ENCODE data around the gene IFNAR1. TPM values are rescaled to one million over a fixed set of nuclear protein-coding genes. Genes with fewer than 3 reads are reported as not detected.

The IFNAR1 gene
- total RNA-seq, 1 donor from 2014 or later = 18.9 TPM

DNA sequence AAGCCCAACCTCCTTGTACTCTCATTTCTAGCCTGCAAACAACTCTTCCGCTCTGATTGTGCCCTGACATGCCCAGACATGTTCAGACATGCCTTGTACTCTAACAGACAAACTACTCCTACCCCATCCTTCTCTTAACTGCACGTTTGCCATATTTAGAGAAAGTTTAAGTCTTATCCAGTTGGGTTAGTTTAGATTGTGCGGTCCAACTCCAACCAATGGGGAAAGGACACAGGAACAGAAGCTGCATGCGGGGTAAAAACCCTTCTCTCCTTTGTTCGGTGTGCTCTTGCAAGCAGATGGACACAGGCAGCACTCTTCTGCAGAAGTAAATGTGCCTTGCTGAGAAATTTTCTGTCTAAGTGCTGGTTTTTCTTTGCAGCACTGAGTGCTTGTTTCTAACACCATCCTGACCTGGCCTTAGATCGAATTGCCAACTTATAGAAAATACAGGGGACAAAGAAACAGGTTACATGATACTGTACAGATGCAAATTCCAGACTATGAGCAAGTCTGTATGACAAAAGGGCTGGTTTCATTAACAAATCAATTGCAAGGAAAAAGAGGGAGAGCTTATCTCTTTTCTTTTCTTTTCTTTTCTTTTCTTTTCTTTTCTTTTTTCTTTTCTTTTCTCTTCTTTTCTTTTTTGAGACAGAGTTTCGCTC lies 42.7 kb downstream of the IFNAR1 start:
- TF ChIP-seq, protein P1, sequence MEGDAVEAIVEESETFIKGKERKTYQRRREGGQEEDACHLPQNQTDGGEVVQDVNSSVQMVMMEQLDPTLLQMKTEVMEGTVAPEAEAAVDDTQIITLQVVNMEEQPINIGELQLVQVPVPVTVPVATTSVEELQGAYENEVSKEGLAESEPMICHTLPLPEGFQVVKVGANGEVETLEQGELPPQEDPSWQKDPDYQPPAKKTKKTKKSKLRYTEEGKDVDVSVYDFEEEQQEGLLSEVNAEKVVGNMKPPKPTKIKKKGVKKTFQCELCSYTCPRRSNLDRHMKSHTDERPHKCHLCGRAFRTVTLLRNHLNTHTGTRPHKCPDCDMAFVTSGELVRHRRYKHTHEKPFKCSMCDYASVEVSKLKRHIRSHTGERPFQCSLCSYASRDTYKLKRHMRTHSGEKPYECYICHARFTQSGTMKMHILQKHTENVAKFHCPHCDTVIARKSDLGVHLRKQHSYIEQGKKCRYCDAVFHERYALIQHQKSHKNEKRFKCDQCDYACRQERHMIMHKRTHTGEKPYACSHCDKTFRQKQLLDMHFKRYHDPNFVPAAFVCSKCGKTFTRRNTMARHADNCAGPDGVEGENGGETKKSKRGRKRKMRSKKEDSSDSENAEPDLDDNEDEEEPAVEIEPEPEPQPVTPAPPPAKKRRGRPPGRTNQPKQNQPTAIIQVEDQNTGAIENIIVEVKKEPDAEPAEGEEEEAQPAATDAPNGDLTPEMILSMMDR (conservative IDR thresholded peaks at IDR 0.05) = no peak
- Mint-ChIP-seq H3K36me3 (ENCODE audit: low read depth) (peaks cover 11% of the 10 kb centered on the region), H3K4me3 (no peak overlapping the region), H3K27ac (ENCODE audit: unreplicated experiment) (no peak overlapping the region), H3K4me1 (no peaks in the 10 kb centered on the region), H3K27me3 (ENCODE audit: low read depth) (peaks cover 24% of the 10 kb centered on the region), H3K9me3 (peaks cover 9% of the 10 kb centered on the region)
- DNase-seq (ENCODE audit: low read depth, low spot score) = no peak

GRCh38 chr21:33368124-33368523 lies 43.4 kb downstream of the IFNAR1 start:
- peak overlapping the region; percentile 35 for H3K27ac Mint-ChIP-seq (ENCODE audit: unreplicated experiment)
- TF ChIP-seq, protein P1 (conservative IDR thresholded peaks at IDR 0.05) = no peak
- H3K4me1 Mint-ChIP-seq = no peaks in the 10 kb centered on the region
- no peak for DNase-seq (ENCODE audit: low read depth, low spot score)
- H3K36me3 Mint-ChIP-seq (ENCODE audit: low read depth) = peaks cover 11% of the 10 kb centered on the region
- peaks cover 19% of the 10 kb centered on the region for H3K27me3 Mint-ChIP-seq (ENCODE audit: low read depth)
- peaks cover 9% of the 10 kb centered on the region for H3K9me3 Mint-ChIP-seq
- no peak overlapping the region for H3K4me3 Mint-ChIP-seq

DNA sequence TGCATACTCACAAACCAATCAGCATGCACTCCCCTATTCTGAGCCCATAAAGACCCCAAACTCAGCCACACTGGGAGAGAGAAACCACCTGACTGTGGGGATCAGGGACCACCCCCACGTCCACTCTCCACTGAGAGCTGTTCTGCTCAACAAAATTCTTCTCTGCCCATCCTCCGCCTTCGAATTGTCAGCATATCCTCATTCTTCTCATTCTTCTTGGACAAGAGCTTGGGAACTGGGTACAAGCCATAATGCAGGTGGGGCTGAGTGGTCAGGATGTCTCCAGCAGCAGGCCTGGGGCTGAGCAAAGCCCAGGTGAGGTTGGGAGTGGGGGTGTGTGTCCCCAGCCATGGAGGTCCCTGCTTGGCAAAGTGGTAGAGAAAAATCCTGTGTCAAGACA lies 43.8 kb downstream of the IFNAR1 start:
- no peak for DNase-seq (ENCODE audit: low read depth, low spot score)
- no peak overlapping the region for H3K4me3 Mint-ChIP-seq
- no peaks in the 10 kb centered on the region for H3K4me1 Mint-ChIP-seq
- peaks cover 11% of the 10 kb centered on the region for H3K36me3 Mint-ChIP-seq (ENCODE audit: low read depth)
- peaks cover 17% of the 10 kb centered on the region for H3K27me3 Mint-ChIP-seq (ENCODE audit: low read depth)
- peaks cover 9% of the 10 kb centered on the region for H3K9me3 Mint-ChIP-seq
- TF ChIP-seq, protein P1 (conservative IDR thresholded peaks at IDR 0.05) = no peak
- no peak overlapping the region for H3K27ac Mint-ChIP-seq (ENCODE audit: unreplicated experiment)

DNA sequence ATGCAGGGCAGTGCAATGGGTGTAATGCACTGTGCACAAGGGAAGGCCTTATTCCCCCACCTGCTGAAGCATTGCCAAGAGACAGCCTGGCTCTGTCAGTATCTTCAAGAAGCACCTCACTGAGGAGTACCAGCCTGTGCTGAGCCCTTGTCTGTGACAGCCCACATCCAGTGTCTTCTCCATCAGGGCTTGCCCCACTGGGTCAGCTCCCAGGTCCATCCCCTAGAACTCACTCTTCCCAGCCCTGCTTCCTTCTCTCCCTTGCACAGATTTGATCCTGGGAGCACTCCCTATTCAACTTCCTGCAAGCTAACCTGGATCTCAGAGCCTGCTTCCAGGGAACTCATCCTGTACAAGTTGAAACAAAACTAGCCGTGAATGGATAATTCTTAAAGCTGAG lies 44.8 kb downstream of the IFNAR1 start:
- no peak for DNase-seq (ENCODE audit: low read depth, low spot score)
- Mint-ChIP-seq H3K27ac (ENCODE audit: unreplicated experiment) (no peak overlapping the region), H3K36me3 (ENCODE audit: low read depth) (peaks cover 11% of the 10 kb centered on the region), H3K4me3 (no peak overlapping the region), H3K27me3 (ENCODE audit: low read depth) (peaks cover 9% of the 10 kb centered on the region), H3K4me1 (no peaks in the 10 kb centered on the region), H3K9me3 (peaks cover 9% of the 10 kb centered on the region)
- TF ChIP-seq, protein P1 (conservative IDR thresholded peaks at IDR 0.05) = no peak

DNA sequence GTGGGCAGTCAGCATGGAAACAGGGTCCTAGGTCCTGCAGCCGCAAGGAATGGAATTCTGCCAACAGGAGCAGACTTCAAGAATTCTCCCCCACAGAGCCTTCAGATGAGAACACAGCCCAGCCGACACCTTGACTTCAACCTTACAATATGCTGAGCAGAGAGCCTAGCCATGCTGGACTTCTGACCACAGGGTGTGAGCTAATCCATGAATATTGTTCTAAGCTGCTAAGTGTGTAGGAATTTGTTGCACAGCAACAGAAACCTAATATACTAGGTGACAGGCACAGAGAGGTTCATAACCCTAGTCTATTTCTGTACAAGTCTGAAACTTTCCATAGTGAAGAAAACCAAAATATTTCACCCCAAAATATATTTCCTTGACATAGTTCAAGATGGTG lies 45.5 kb downstream of the IFNAR1 start:
- Mint-ChIP-seq H3K27ac (ENCODE audit: unreplicated experiment) (no peak overlapping the region), H3K27me3 (ENCODE audit: low read depth) (peaks cover 7% of the 10 kb centered on the region), H3K4me1 (no peaks in the 10 kb centered on the region), H3K4me3 (no peak overlapping the region), H3K36me3 (ENCODE audit: low read depth) (peaks cover 11% of the 10 kb centered on the region), H3K9me3 (peaks cover 9% of the 10 kb centered on the region)
- DNase-seq (ENCODE audit: low read depth, low spot score) = no peak
- TF ChIP-seq, protein P1 (conservative IDR thresholded peaks at IDR 0.05) = no peak
